ENCODE measurements around the gene DYNLRB1. TPM values are rescaled to one million over a fixed set of nuclear protein-coding genes. Genes with fewer than 3 reads are reported as not detected.

The DYNLRB1 gene
- polyA plus RNA-seq, 3 donors = 139 to 166 (median 148) TPM

DNA sequence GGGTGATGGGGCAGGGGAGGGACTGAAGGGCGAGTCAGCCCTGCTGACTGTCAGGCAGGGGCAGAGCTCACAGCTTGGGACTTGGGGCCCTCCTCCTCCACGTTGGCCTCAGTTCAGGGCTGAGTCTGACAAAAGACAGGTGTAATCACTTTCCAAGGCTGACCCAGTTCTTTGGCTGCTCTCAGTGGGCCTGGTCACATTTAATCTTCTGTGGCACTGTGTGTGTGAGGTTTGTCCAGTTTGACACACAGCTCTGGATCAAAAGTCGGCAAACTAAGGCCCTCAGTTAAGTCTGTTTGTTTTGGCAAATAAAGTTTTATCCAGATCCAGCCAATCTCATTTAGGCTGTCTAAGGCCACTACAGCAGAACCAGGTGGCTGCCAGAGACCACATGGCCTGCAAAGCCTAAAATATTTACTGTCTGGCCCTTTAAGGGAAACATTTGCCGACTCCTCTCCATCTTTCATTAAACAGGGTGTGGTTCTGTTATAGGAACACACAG is 37.2 kb downstream of the DYNLRB1 start:
- Histone ChIP-seq H3K79me2 (ENCODE audit: insufficient read depth, low read length) (no peaks in the 10 kb centered on the region), H4K20me1 (ENCODE audit: insufficient read depth, low read length) (no peaks in the 10 kb centered on the region), H3K27ac (ENCODE audit: low read depth in 1 of 2, low read length in 2 of 2) (no peak overlapping the region), H3K27me3 (ENCODE audit: control insufficient read depth in 2 of 2, insufficient read depth in 2 of 2, low read length in 2 of 2) (no peaks in the 10 kb centered on the region), H3K4me3 (replicated peaks in 1 of 3; ENCODE audit: low read depth in 2 of 3, low read length in 3 of 3) (no peak overlapping the region), H2AFZ (ENCODE audit: insufficient read depth, low read depth, low read length, poor library complexity, severe bottlenecking) (no peak overlapping the region), H3K9me3 (replicated peaks in 1 of 2; ENCODE audit: control insufficient read depth in 1 of 2, insufficient read depth in 1 of 2, low read length in 2 of 2) (no peaks in the 10 kb centered on the region), H3K36me3 (replicated peaks in 1 of 2; ENCODE audit: control insufficient read depth in 1 of 2, insufficient read depth in 2 of 2, low read length in 2 of 2) (no peaks in the 10 kb centered on the region), H3K4me2 (replicated peaks; ENCODE audit: extremely low read depth, low read length, poor library complexity, severe bottlenecking) (no peak overlapping the region), H3K4me1 (ENCODE audit: control insufficient read depth in 1 of 2, insufficient read depth in 2 of 2, low read length in 2 of 2) (peaks cover 7 to 10% of the 10 kb centered on the region in 2 donors), H3K9ac (ENCODE audit: insufficient read depth, low read length, poor library complexity, severe bottlenecking) (no peak overlapping the region)
- H3K4me1 Mint-ChIP-seq = peaks cover 12% of the 10 kb centered on the region
- no peak for DNase-seq
- H3K9me3 Mint-ChIP-seq = no peaks in the 10 kb centered on the region
- peaks cover 0 to 2% (median 2%) of the 10 kb centered on the region in 3 donors for H3K27me3 Mint-ChIP-seq (ENCODE audit: low read depth in 3 of 3)
- H3K36me3 Mint-ChIP-seq = no peaks in the 10 kb centered on the region
- H3K4me3 Mint-ChIP-seq = no peak overlapping the region
- intact Hi-C loops (cut with micrococcal nuclease) = no loop called here
- TF ChIP-seq, protein P1, sequence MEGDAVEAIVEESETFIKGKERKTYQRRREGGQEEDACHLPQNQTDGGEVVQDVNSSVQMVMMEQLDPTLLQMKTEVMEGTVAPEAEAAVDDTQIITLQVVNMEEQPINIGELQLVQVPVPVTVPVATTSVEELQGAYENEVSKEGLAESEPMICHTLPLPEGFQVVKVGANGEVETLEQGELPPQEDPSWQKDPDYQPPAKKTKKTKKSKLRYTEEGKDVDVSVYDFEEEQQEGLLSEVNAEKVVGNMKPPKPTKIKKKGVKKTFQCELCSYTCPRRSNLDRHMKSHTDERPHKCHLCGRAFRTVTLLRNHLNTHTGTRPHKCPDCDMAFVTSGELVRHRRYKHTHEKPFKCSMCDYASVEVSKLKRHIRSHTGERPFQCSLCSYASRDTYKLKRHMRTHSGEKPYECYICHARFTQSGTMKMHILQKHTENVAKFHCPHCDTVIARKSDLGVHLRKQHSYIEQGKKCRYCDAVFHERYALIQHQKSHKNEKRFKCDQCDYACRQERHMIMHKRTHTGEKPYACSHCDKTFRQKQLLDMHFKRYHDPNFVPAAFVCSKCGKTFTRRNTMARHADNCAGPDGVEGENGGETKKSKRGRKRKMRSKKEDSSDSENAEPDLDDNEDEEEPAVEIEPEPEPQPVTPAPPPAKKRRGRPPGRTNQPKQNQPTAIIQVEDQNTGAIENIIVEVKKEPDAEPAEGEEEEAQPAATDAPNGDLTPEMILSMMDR (IDR thresholded peaks at IDR 0.05) = no peak
- 100% methylated on average over 1 of the region's 4 CpGs for WGBS (ENCODE audit: insufficient coverage)
- H3K27ac Mint-ChIP-seq = no peak overlapping the region

DNA sequence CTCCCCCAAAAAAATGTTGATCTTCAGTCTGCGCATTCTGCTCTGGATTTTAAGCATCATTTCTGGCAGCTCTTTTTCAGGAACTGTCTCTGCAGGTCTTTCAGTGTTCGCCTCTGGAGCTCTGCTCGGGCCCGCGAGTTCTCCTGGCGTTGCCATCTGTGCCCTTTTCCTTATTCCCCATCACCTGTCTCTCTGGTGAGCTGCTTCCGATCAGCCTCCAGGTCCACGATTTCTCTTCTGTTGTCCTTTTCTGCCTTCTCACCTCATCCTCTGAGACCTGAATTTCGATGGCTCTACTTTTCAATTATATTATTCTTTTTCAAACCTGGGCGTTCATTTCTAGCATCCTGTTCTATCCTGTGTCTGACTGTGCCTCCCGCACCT is 41.7 kb downstream of the DYNLRB1 start:
- Histone ChIP-seq H3K27ac (ENCODE audit: low read depth in 1 of 2, low read length in 2 of 2) (peak overlapping the region in 1 of 2 donors; percentile 78), H3K4me1 (ENCODE audit: control insufficient read depth in 1 of 2, insufficient read depth in 2 of 2, low read length in 2 of 2) (peaks cover 7 to 16% of the 10 kb centered on the region in 2 donors), H4K20me1 (ENCODE audit: insufficient read depth, low read length) (no peaks in the 10 kb centered on the region), H3K36me3 (replicated peaks in 1 of 2; ENCODE audit: control insufficient read depth in 1 of 2, insufficient read depth in 2 of 2, low read length in 2 of 2) (no peaks in the 10 kb centered on the region), H3K9me3 (replicated peaks in 1 of 2; ENCODE audit: control insufficient read depth in 1 of 2, insufficient read depth in 1 of 2, low read length in 2 of 2) (no peaks in the 10 kb centered on the region), H3K4me3 (replicated peaks in 1 of 3; ENCODE audit: low read depth in 2 of 3, low read length in 3 of 3) (peak overlapping the region; percentile 75 to 85 (median 83)), H2AFZ (ENCODE audit: insufficient read depth, low read depth, low read length, poor library complexity, severe bottlenecking) (peak overlapping the region; percentile 96), H3K79me2 (ENCODE audit: insufficient read depth, low read length) (no peaks in the 10 kb centered on the region), H3K4me2 (replicated peaks; ENCODE audit: extremely low read depth, low read length, poor library complexity, severe bottlenecking) (peak overlapping the region; percentile 91), H3K27me3 (ENCODE audit: control insufficient read depth in 2 of 2, insufficient read depth in 2 of 2, low read length in 2 of 2) (no peaks in the 10 kb centered on the region), H3K9ac (ENCODE audit: insufficient read depth, low read length, poor library complexity, severe bottlenecking) (peak overlapping the region; percentile 88)
- intact Hi-C loops (cut with micrococcal nuclease) = loop anchor here in 1 of 2 donors (2.0 kb wide), 1 partner anchor 147 kb away; the partner anchor contains the start of gene TP53INP2
- WGBS (ENCODE audit: insufficient coverage) = 12% methylated on average over 11 of the region's 11 CpGs
- peaks cover 0 to 2% (median 0%) of the 10 kb centered on the region in 3 donors for H3K27me3 Mint-ChIP-seq (ENCODE audit: low read depth in 3 of 3)
- peaks cover 0 to 1% (median 0%) of the 10 kb centered on the region in 7 donors for H3K9me3 Mint-ChIP-seq
- peak overlapping the region in 6 of 7 donors; percentile 83 to 94 (median 90) for H3K27ac Mint-ChIP-seq
- H3K4me1 Mint-ChIP-seq = peaks cover 5% of the 10 kb centered on the region
- peaks cover 3% of the 10 kb centered on the region in 2 donors for H3K36me3 Mint-ChIP-seq
- peak in 1 of 3 donors; percentile 15 for DNase-seq
- TF ChIP-seq, protein P1 (IDR thresholded peaks at IDR 0.05) = no peak
- H3K4me3 Mint-ChIP-seq = peak overlapping the region; percentile 80 to 92
